Fibroblast of the aortic adventitia (primary cell): ENCODE data around the gene YKT6. TPM values are rescaled to one million over a fixed set of nuclear protein-coding genes. Genes with fewer than 3 reads are reported as not detected.

Experiments used
- DNase-seq: peaks from one replicate; pipeline ENCODE4 v3.0.0-alpha.2; 2010; ENCODE audit warnings: low read depth
- H3K4me3 ChIP-seq: 2 replicates; pipeline ENCODE4 v1.5.1; 2011; ENCODE audit warnings: low read depth, mild to moderate bottlenecking, control low read depth, low read length, moderate library complexity
- CTCF ChIP-seq: IDR thresholded peaks from 2 replicates; pipeline ENCODE4 v1.5.1; 2011; ENCODE audit warnings: mild to moderate bottlenecking, low read length, control low read depth, inconsistent platforms; ENCODE audit not compliant: insufficient read depth
- total RNA-seq: library from RNA; depleted of rRNA; stranded (reverse); fragments of >200 nt; gene quantifications from 2 replicates; pipeline ENCODE4 v1.2.3, GENCODE V29; 2012; ENCODE audit warnings: low replicate concordance

YKT6 gene
- total RNA-seq, 1 donor, result 99.4 TPM

GRCh38 chr7:44246396-44247113 lies 45.8 kb downstream of the YKT6 start:
- no peak for DNase-seq
- TF ChIP-seq CTCF, result no peak
- no peak overlapping the region for H3K4me3 ChIP-seq

GRCh38 chr7:44247868-44248651 lies 47.3 kb downstream of the YKT6 start:
- no peak overlapping the region for H3K4me3 ChIP-seq
- no peak for DNase-seq
- TF ChIP-seq CTCF, result no peak

GRCh38 chr7:44249639-44250234 lies 49.0 kb downstream of the YKT6 start:
- TF ChIP-seq CTCF, result no peak
- no peak for DNase-seq

GRCh38 chr7:44251269-44251668 lies 50.5 kb downstream of the YKT6 start:
- DNase-seq, result no peak
- no peak overlapping the region for H3K4me3 ChIP-seq
- TF ChIP-seq CTCF, result no peak

More at GRCh38 chr7:44249639-44250234, 49.0 kb downstream of the YKT6 start:
- H3K4me3 ChIP-seq, result no peak overlapping the region

GRCh38 chr7:44251881-44252280 lies 51.1 kb downstream of the YKT6 start:
- DNase-seq, result no peak
- no peak overlapping the region for H3K4me3 ChIP-seq
- no peak for TF ChIP-seq CTCF

GRCh38 chr7:44256459-44256858 lies 55.7 kb downstream of the YKT6 start:
- no peak overlapping the region for H3K4me3 ChIP-seq
- no peak for DNase-seq
- no peak for TF ChIP-seq CTCF
